Measurements from ENCODE around the gene MON1B. TPM values are rescaled to one million over a fixed set of nuclear protein-coding genes. Genes with fewer than 3 reads are reported as not detected.

Gene MON1B
- total and polyA plus RNA-seq, 2 of the 13 experiments (the other 11 are each of a cell fraction or from before 2014, with no cell fraction given), result 13.4 to 15.6 TPM

GRCh38 chr16:77236063-77236511 lies 45.1 kb downstream of the MON1B start (continued):
- TF ChIP-seq ZBTB40 (IDR thresholded peaks at IDR 0.05) (no peak), ZBTB40 (CRISPR knock-in tag; IDR thresholded peaks at IDR 0.05) (no peak), JUND (CRISPR knock-in tag; IDR thresholded peaks at IDR 0.05) (peak; percentile 48; the same call in 1 of the 2 replicates), ASH2L (IDR thresholded peaks at IDR 0.05; ENCODE audit: insufficient read length, low read depth, low read length) (no peak), NAIF1 (CRISPR knock-in tag; IDR thresholded peaks at IDR 0.05; ENCODE audit: borderline replicate concordance) (no peak), THAP8 (CRISPR knock-in tag; IDR thresholded peaks at IDR 0.05; ENCODE audit: borderline replicate concordance) (peak; percentile 87; the same call in 1 of the 2 replicates), TARDBP (CRISPR knock-in tag; IDR thresholded peaks at IDR 0.05) (peak; percentile 80), ELF4 (CRISPR knock-in tag; IDR thresholded peaks at IDR 0.05; ENCODE audit: borderline replicate concordance) (no peak), ZNF451 (CRISPR knock-in tag; IDR thresholded peaks at IDR 0.05) (no peak), HMGXB3 (CRISPR knock-in tag; IDR thresholded peaks at IDR 0.05; ENCODE audit: borderline replicate concordance) (no peak), TCF7L2 (IDR thresholded peaks at IDR 0.05; ENCODE audit: low read depth, low read length) (no peak), EHMT2 (IDR thresholded peaks at IDR 0.05; ENCODE audit: borderline replicate concordance, low read depth, low read length) (no peak), ZNF883 (CRISPR knock-in tag; IDR thresholded peaks at IDR 0.05; ENCODE audit: not compliant biosample characterization) (no peak)
- TF ChIP-seq, protein P1, sequence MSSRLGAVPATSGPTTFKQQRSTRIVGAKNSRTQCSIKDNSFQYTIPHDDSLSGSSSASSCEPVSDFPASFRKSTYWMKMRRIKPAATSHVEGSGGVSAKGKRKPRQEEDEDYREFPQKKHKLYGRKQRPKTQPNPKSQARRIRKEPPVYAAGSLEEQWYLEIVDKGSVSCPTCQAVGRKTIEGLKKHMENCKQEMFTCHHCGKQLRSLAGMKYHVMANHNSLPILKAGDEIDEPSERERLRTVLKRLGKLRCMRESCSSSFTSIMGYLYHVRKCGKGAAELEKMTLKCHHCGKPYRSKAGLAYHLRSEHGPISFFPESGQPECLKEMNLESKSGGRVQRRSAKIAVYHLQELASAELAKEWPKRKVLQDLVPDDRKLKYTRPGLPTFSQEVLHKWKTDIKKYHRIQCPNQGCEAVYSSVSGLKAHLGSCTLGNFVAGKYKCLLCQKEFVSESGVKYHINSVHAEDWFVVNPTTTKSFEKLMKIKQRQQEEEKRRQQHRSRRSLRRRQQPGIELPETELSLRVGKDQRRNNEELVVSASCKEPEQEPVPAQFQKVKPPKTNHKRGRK (CRISPR knock-in tag; IDR thresholded peaks at IDR 0.05), result no peak
